Trophoblast cell (in vitro differentiated cells and primary cell): ENCODE data around the gene LSM12.
"Not testable (repeated sequence)": the region's sequence is repeated elsewhere in the genome, so short reads cannot be mapped to it uniquely, and the experiment has no call there.

Experiments used
- DNase-seq, 2 donors: peaks; one replicate each; pipeline ENCODE4 v3.0.0-alpha.2; 2016
- H2AFZ ChIP-seq: 2 replicates; pipeline ENCODE4 v1.6.1; 2013; ENCODE audit warnings: low read length, moderate library complexity, mild to moderate bottlenecking; ENCODE audit not compliant: insufficient read depth, poor library complexity
- H2AK5ac ChIP-seq: 2 replicates; pipeline ENCODE4 v1.6.1; 2013; ENCODE audit warnings: mild to moderate bottlenecking, low read length
- H2BK120ac ChIP-seq: 2 replicates; pipeline ENCODE4 v1.6.1; 2013; ENCODE audit warnings: low read length, mild to moderate bottlenecking, moderate library complexity; ENCODE audit not compliant: insufficient read depth, poor library complexity
- H2BK12ac ChIP-seq: 2 replicates; pipeline ENCODE4 v1.6.1; 2013; ENCODE audit warnings: mild to moderate bottlenecking, low read length, moderate library complexity
- H2BK5ac ChIP-seq: 2 replicates; pipeline ENCODE4 v1.6.1; 2013; ENCODE audit warnings: low read length, low read depth, moderate library complexity, mild to moderate bottlenecking; ENCODE audit not compliant: poor library complexity
- H3K14ac ChIP-seq: 2 replicates; pipeline ENCODE4 v1.6.1; 2013; ENCODE audit warnings: mild to moderate bottlenecking, low read length
- H3K18ac ChIP-seq: 2 replicates; pipeline ENCODE4 v1.6.1; 2013; ENCODE audit warnings: mild to moderate bottlenecking, low read length
- H3K23ac ChIP-seq: 2 replicates; pipeline ENCODE4 v1.6.1; 2013; ENCODE audit warnings: low read length
- H3K27ac ChIP-seq: 2 replicates; pipeline ENCODE4 v1.5.1; 2013; ENCODE audit warnings: low read depth, mild to moderate bottlenecking, inconsistent platforms, low read length, moderate library complexity
- H3K27me3 ChIP-seq: 2 replicates; pipeline ENCODE4 v1.6.1; 2013; ENCODE audit warnings: inconsistent platforms, mild to moderate bottlenecking, low read length, moderate library complexity; ENCODE audit not compliant: insufficient read depth
- H3K36me3 ChIP-seq, 2 experiments: 1 replicate in 1 of 2; 2 replicates in 1 of 2; pipeline ENCODE4 v1.6.1; 2013; ENCODE audit warnings: low read length in 2 of 2, mild to moderate bottlenecking in 2 of 2, moderate library complexity in 1 of 2; ENCODE audit not compliant: insufficient read depth in 2 of 2, control insufficient read depth in 1 of 2
- H3K4ac ChIP-seq: 2 replicates; pipeline ENCODE4 v1.6.1; 2013; ENCODE audit warnings: low read depth, mild to moderate bottlenecking, low read length, moderate library complexity
- H3K4me1 ChIP-seq, 2 experiments: 1 replicate in 1 of 2; 2 replicates in 1 of 2; pipeline ENCODE4 v1.6.1; 2013; ENCODE audit warnings: low read length in 2 of 2, mild to moderate bottlenecking in 2 of 2, moderate library complexity in 1 of 2; ENCODE audit not compliant: insufficient read depth in 2 of 2, control insufficient read depth in 1 of 2
- H3K4me2 ChIP-seq: 2 replicates; pipeline ENCODE4 v1.6.1; 2013; ENCODE audit warnings: inconsistent platforms, mild to moderate bottlenecking, low read length, moderate library complexity
- H3K4me3 ChIP-seq: 2 replicates; pipeline ENCODE4 v1.5.1; 2013; ENCODE audit warnings: mild to moderate bottlenecking, low read depth, low read length, inconsistent platforms
- H3K79me1 ChIP-seq: one replicate; pipeline ENCODE4 v1.6.1; 2013; ENCODE audit warnings: low read length
- H3K79me2 ChIP-seq: 2 replicates; pipeline ENCODE4 v1.6.1; 2013; ENCODE audit warnings: low read length, mild to moderate bottlenecking; ENCODE audit not compliant: control insufficient read depth, insufficient read depth, poor library complexity
- H3K9ac ChIP-seq: 2 replicates; pipeline ENCODE4 v1.6.1; 2013; ENCODE audit warnings: mild to moderate bottlenecking, low read length
- H3K9me3 ChIP-seq: 2 replicates; pipeline ENCODE4 v1.6.1; 2013; ENCODE audit warnings: low read depth, mild to moderate bottlenecking, control low read depth, inconsistent platforms, low read length; ENCODE audit not compliant: insufficient read depth
- H4K12ac ChIP-seq: 2 replicates; pipeline ENCODE4 v1.6.1; 2013; ENCODE audit warnings: low read depth, mild to moderate bottlenecking, low read length, moderate library complexity
- H4K8ac ChIP-seq: 2 replicates; pipeline ENCODE4 v1.6.1; 2013; ENCODE audit warnings: low read depth, mild to moderate bottlenecking, low read length, moderate library complexity
- H4K91ac ChIP-seq: one replicate; pipeline ENCODE4 v1.6.1; 2013; ENCODE audit warnings: low read depth, mild to moderate bottlenecking, low read length, moderate library complexity
- WGBS: extraction: QIAGEN DNeasy Blood & Tissue Kit; methylation state at CpG from one replicate; pipeline ENCODE4 v1.1.7; 2013; ENCODE audit warnings: missing lambda C conversion rate; ENCODE audit not compliant: insufficient read length, insufficient coverage; ENCODE audit errors: extremely low coverage; 5-methylcytosine and 5-hydroxymethylcytosine counted together

Gene LSM12

DNA sequence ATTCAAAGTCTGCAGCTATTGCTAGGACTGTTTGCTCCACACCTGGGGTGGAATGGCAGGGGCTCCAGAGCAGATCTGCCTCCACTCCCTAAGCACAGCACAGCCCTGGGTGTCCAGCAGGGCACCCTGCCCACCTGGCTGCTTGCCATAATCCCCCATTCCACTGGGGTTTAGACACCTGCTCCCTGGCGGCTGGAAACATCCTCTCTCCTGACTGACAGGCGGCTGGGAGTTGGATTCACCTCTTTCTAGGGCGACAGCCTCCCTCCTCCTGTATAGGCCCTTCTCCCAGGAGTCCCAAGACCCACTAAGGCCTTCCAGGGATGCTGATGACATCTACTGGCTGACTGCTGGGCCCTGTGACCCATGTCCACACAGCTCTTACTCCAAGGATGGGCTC is 39.0 kb upstream of the LSM12 start:
- Histone ChIP-seq H4K8ac (no peak overlapping the region), H2BK12ac (no peak overlapping the region), H3K27ac (no peak overlapping the region), H2BK120ac (no peak overlapping the region), H3K9ac (no peak overlapping the region), H3K79me1 (peaks cover 26% of the 10 kb centered on the region), H3K14ac (no peak overlapping the region), H2AK5ac (no peak overlapping the region), H2AFZ (no peak overlapping the region), H3K4ac (no peak overlapping the region), H3K4me2 (no peak overlapping the region), H3K4me1 (peaks cover 22% of the 10 kb centered on the region in 2 experiments), H4K12ac (no peak overlapping the region), H3K4me3 (no peak overlapping the region), H3K18ac (no peak overlapping the region), H4K91ac (peak overlapping the region; percentile 45), H2BK5ac (no peak overlapping the region), H3K36me3 (peaks cover 4 to 9% of the 10 kb centered on the region in 2 experiments), H3K27me3 (no peaks in the 10 kb centered on the region), H3K23ac (no peak overlapping the region), H3K79me2 (no peaks in the 10 kb centered on the region), H3K9me3 (no peaks in the 10 kb centered on the region)
- no CpG with 5 or more reads among the region's 3 CpGs for WGBS
- no peak for DNase-seq

DNA sequence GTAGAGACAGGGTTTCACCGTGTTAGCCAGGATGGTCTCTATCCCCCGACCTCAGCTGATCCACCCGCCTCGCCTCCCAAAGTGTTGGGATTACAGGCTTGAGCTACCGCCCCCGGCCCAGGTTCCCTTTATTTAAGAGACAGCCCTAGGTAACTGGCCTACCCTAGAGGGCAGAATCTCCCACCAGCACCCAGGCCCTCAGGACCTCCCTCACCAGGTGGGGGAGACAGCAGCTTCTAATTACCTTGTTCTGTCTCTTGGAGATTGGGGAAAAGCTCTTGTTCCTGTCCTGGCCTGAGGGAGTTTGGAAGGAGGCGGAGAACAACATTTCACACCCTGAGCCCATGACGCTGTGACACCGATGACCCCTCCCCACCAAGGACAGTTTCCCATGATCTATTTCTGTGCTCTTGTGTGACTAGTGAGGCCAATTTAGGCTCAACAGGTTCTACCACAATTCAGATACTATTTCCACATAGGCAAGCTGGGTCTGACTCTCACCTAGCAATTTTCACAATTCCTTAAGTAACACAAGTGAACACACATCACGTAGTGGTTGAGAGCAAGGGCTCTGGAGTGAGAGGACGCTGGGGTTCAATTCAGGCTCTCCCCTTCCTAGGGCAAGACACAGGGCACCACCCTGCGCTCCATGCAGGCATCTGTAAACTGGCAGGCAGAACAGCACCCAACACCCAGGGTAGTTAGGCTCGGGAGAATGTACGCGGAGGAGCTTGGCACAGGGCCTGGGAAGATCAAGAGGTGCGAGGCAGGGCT is 36.6 kb upstream of the LSM12 start:
- no CpG with 5 or more reads among the region's 16 CpGs for WGBS

DNA sequence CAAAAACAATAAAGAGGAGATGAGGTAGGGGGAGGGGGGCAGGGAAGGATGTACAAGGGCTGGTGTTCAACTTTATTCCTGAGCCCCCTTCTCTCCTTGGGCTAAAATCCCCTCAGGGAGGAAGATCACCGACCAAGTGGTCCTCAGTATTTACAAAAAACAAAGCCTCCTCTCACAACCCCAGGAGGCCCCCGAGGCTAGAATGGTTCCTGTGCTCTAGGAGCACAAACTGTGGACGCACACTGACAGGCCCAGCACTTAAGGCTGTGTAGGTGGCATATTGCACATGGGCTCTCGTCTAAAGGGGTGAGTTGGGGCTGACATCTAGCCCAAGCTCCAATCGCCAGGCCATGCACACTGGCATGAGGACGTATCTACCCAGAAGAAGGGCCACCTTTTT is 35.4 kb upstream of the LSM12 start:
- Histone ChIP-seq H4K91ac (peak overlapping the region; percentile 59), H3K14ac (peak overlapping the region; percentile 61), H3K18ac (peak overlapping the region; percentile 62), H4K8ac (peak overlapping the region; percentile 9), H3K27ac (peak overlapping the region; percentile 6), H2AK5ac (peak overlapping the region; percentile 40), H2BK120ac (peak overlapping the region; percentile 71), H3K4me1 (peaks cover 28 to 29% of the 10 kb centered on the region in 2 experiments), H3K4ac (peak overlapping the region; percentile 53), H2BK5ac (peak overlapping the region; percentile 51), H2BK12ac (peak overlapping the region; percentile 80)
- not testable (repeated sequence) for H3K9ac ChIP-seq, H3K9me3 ChIP-seq, H3K23ac ChIP-seq, H3K27me3 ChIP-seq, H3K36me3 ChIP-seq, H2AFZ ChIP-seq, H3K4me3 ChIP-seq, H3K79me1 ChIP-seq, H4K12ac ChIP-seq, H3K4me2 ChIP-seq, H3K79me2 ChIP-seq
- no CpG with 5 or more reads among the region's 6 CpGs for WGBS
- DNase-seq = peak in 1 of 2 donors; percentile 19

More for the DNA sequence above, 36.6 kb upstream of the LSM12 start:
- no peak overlapping the region for H2BK5ac ChIP-seq
- peaks cover 4 to 6% of the 10 kb centered on the region in 2 experiments for H3K36me3 ChIP-seq
- H3K27ac ChIP-seq = peak overlapping the region; percentile 69
- peak overlapping the region; percentile 52 for H4K8ac ChIP-seq
- H3K4me2 ChIP-seq = peak overlapping the region; percentile 30
- H3K27me3 ChIP-seq = no peaks in the 10 kb centered on the region
- peaks cover 13% of the 10 kb centered on the region for H3K79me1 ChIP-seq
- H3K4me1 ChIP-seq = peaks cover 17 to 18% of the 10 kb centered on the region in 2 experiments
- no peak overlapping the region for H3K9ac ChIP-seq
- no peak overlapping the region for H3K23ac ChIP-seq
- H3K14ac ChIP-seq = peak overlapping the region; percentile 71
- peak overlapping the region; percentile 64 for H4K91ac ChIP-seq
- no peak overlapping the region for H4K12ac ChIP-seq
- no peaks in the 10 kb centered on the region for H3K9me3 ChIP-seq
- DNase-seq = peak; percentile 94 to 97
- no peaks in the 10 kb centered on the region for H3K79me2 ChIP-seq
- no peak overlapping the region for H3K4me3 ChIP-seq
- H2BK12ac ChIP-seq = no peak overlapping the region
- no peak overlapping the region for H2BK120ac ChIP-seq
- H3K18ac ChIP-seq = peak overlapping the region; percentile 50
- H3K4ac ChIP-seq = no peak overlapping the region
- no peak overlapping the region for H2AFZ ChIP-seq
- H2AK5ac ChIP-seq = peak overlapping the region; percentile 65

DNA sequence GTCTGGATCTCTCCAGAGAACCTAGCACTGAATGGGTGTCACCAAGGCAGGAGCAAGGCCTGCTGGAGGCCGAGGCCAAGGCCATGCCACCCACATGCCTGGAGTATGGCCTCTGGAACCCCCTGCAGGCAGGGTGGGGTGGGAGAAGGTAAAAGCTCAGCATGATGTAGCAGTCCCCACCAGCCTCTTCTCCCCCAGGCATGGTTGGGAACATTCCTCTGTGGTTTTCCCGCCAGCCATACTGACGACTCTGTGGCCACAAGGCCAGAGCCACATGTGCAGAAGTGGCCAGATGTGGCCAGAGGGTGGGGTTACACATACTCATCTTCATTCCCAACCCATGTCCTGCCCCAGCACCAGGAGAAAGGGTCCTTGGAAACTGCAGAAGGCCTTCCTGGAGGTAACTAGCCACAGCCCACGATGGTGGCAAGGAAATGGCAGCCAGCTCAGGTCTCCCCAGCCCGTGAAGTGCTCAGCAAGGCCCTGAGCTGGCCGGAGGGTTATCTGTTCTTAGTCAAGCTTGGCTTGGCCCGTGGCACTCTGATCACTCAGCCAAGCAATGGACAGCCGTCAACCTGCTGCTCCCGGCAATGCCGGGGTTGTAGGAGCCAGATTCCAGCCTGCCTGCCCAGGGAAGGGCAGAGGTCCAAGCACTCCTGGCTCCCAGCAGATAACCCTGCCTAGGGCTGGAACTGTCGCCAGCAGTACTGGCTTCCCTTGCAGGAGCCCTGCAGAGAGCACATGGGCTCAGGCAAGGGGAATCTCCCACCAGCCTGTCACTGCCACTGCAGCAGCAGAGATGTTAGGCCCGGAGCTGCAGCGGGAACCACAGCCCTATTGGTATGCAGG is 30.9 kb upstream of the LSM12 start:
- Histone ChIP-seq H2BK5ac (peak overlapping the region; percentile 3), H2AK5ac (peak overlapping the region; percentile 71), H3K4me3 (no peak overlapping the region), H3K79me1 (peaks cover 13% of the 10 kb centered on the region), H3K14ac (no peak overlapping the region), H3K27ac (peak overlapping the region; percentile 25), H2BK12ac (peak overlapping the region; percentile 55), H3K4me1 (peaks cover 28 to 31% of the 10 kb centered on the region in 2 experiments), H3K9me3 (no peaks in the 10 kb centered on the region), H3K27me3 (no peaks in the 10 kb centered on the region), H4K8ac (peak overlapping the region; percentile 4), H3K4ac (no peak overlapping the region), H4K12ac (peak overlapping the region; percentile 74), H2BK120ac (no peak overlapping the region), H3K4me2 (no peak overlapping the region), H3K23ac (no peak overlapping the region), H2AFZ (no peak overlapping the region), H4K91ac (peak overlapping the region; percentile 4), H3K79me2 (no peaks in the 10 kb centered on the region), H3K36me3 (peaks cover 8 to 11% of the 10 kb centered on the region in 2 experiments), H3K9ac (no peak overlapping the region), H3K18ac (peak overlapping the region; percentile 34)
- peak; percentile 77 to 90 for DNase-seq
- WGBS = no CpG with 5 or more reads among the region's 13 CpGs
